Right atrium auricular region (tissue), 2 donors: Measurements from ENCODE around the gene ZDHHC1. TPM values are rescaled to one million over a fixed set of nuclear protein-coding genes. Genes with fewer than 3 reads are reported as not detected.
A peak's percentile ranks its signal among the peaks of the same experiment; 100 is the strongest.

Source experiments
- DNase-seq: peaks from one replicate; pipeline ENCODE4 v3.0.0-alpha.2; 2019; ENCODE audit warnings: low spot score
- H3K27ac ChIP-seq, 2 donors: fragments of 200-600 bp; sonication (generic); 1 replicate in 1 of 2; 2 replicates in 1 of 2; pipeline ENCODE4 v1.5.1; 2016 to 2019
- H3K27me3 ChIP-seq, 2 donors: fragments of 200-600 bp; sonication (generic); one replicate each; pipeline versions ENCODE4 v1.5.1 to v1.6.0; 2017 to 2019
- H3K36me3 ChIP-seq: fragments of 200-600 bp; sonication (generic); one replicate; pipeline ENCODE4 v1.5.1; 2016
- H3K4me1 ChIP-seq, 2 donors: fragments of 200-600 bp; sonication (generic); one replicate each; pipeline versions ENCODE4 v1.5.1 to v1.6.0; 2017 to 2019
- H3K4me3 ChIP-seq, 2 donors: fragments of 200-600 bp; sonication (generic); 1 replicate in 1 of 2; 2 replicates in 1 of 2; pipeline ENCODE4 v1.5.1; 2017 to 2019; ENCODE audit warnings: mild to moderate bottlenecking in 1 of 2, moderate library complexity in 1 of 2
- H3K9me3 ChIP-seq, 2 donors: fragments of 200-600 bp; sonication (generic); one replicate each; pipeline ENCODE4 v1.5.1; 2019
- CTCF ChIP-seq, 2 donors: fragments of 200-600 bp; sonication (generic); IDR thresholded peaks; one replicate each; pipeline ENCODE4 v1.5.1; 2019; ENCODE audit warnings: antibody characterized with exemption in 2 of 2
- total RNA-seq, 2 donors: library from RNA; depleted of rRNA; stranded (reverse); fragments of >200 nt; gene quantifications; one replicate each; pipeline ENCODE4 v1.1.0, GENCODE V29; 2016

Gene ZDHHC1
- total RNA-seq: 10 to 100 TPM in 1 of 2 donors, 1 to 10 TPM in 1; 8.9 to 11.8 TPM

- Histone ChIP-seq H3K4me3 (peak within 1 kb of the TSS; percentile 68 to 92), H3K27me3 (no peaks in the 10 kb centered on the region), H3K4me1 (peaks cover 0 to 12% of the 10 kb centered on the region in 2 donors), H3K36me3 (no peaks in the 10 kb centered on the region), H3K27ac (peak within 1 kb of the TSS; percentile 75 to 79), H3K9me3 (no peaks in the 10 kb centered on the region)
- TF ChIP-seq CTCF (IDR thresholded peaks at IDR 0.05): peak; percentile 45 to 78
- no peak for DNase-seq
Observed at GRCh38 chr16:67415872-67416793, at the start of gene ZDHHC1. Gene ZDHHC1 (minus strand): TSS chr16:67416477. CDS start chr16:67407775, 8,702 bp downstream.

GRCh38 chr16:67464565-67464964, 48.3 kb upstream of the ZDHHC1 start:
- DNase-seq: no peak
- H3K36me3 ChIP-seq: peaks cover 6% of the 10 kb centered on the region
- H3K27me3 ChIP-seq: no peaks in the 10 kb centered on the region
- H3K9me3 ChIP-seq: no peaks in the 10 kb centered on the region
- no peak overlapping the region for H3K27ac ChIP-seq
- H3K4me1 ChIP-seq: peaks cover 0 to 72% of the 10 kb centered on the region in 2 donors
- no peak overlapping the region for H3K4me3 ChIP-seq
- TF ChIP-seq CTCF (IDR thresholded peaks at IDR 0.05): no peak

GRCh38 chr16:67463691-67464090, 47.4 kb upstream of the ZDHHC1 start:
- Histone ChIP-seq H3K4me3 (no peak overlapping the region), H3K36me3 (peaks cover 6% of the 10 kb centered on the region), H3K27me3 (no peaks in the 10 kb centered on the region), H3K27ac (no peak overlapping the region), H3K9me3 (no peaks in the 10 kb centered on the region), H3K4me1 (peaks cover 0 to 73% of the 10 kb centered on the region in 2 donors)
- TF ChIP-seq CTCF (IDR thresholded peaks at IDR 0.05): no peak
- DNase-seq: no peak

GRCh38 chr16:67463059-67463458, 46.8 kb upstream of the ZDHHC1 start:
- Histone ChIP-seq H3K4me3 (no peak overlapping the region), H3K36me3 (peaks cover 6% of the 10 kb centered on the region), H3K27ac (no peak overlapping the region), H3K27me3 (no peaks in the 10 kb centered on the region), H3K9me3 (no peaks in the 10 kb centered on the region), H3K4me1 (peaks cover 0 to 73% of the 10 kb centered on the region in 2 donors)
- no peak for DNase-seq
- no peak for TF ChIP-seq CTCF (IDR thresholded peaks at IDR 0.05)

GRCh38 chr16:67462279-67462655, 46.0 kb upstream of the ZDHHC1 start:
- Histone ChIP-seq H3K36me3 (peaks cover 6% of the 10 kb centered on the region), H3K4me1 (peaks cover 0 to 80% of the 10 kb centered on the region in 2 donors), H3K9me3 (no peaks in the 10 kb centered on the region), H3K4me3 (no peak overlapping the region), H3K27ac (no peak overlapping the region), H3K27me3 (no peaks in the 10 kb centered on the region)
- DNase-seq: no peak
- TF ChIP-seq CTCF (IDR thresholded peaks at IDR 0.05): no peak
